ENCODE data around the gene TMTC2. TPM values are rescaled to one million over a fixed set of nuclear protein-coding genes. Genes with fewer than 3 reads are reported as not detected.

Gene TMTC2
- total RNA-seq, 1 experiment from 2014 or later, result 0.58 TPM

DNA sequence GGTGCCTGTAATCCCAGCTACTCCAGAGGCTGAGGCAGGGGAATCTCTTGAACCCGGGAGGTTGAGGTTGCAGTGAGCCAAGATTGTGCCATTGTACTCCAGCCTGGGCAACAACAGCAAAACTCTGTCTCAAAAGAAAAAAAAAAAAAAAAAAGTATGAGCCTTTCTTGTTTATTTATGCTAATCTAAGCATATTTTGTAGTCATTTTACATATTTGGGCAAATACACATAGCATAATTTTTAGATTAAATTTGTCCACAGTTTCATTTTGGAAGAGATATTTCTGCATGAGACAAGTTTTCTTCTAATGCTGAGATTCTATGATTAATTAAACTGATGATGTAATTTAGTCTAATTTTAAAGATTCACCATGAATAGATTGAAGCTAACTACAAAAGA is 494.4 kb downstream of the TMTC2 start:
- no peak for DNase-seq (ENCODE audit: low spot score)
- in situ Hi-C loops (cut with HindIII; ENCODE audit: low sequenced_read_pairs), result no loop called here

DNA sequence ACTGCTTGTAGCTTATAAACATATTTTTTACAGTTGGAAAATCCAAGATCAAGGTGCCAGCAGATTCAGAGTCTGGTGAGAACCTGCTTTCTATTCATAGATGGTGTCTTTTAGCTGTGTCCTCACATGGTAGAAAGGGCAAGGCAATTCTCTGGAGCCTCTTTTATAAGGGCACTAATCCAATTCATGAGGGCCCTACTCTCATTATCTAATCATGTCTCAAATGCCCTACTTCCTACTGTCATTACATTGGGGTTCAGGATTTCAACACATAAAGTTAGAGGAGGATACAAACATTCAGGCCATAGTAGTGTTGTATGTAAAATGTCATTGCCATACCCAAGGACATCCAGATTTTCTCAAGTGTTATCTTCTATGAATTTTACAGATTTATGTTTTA is 496.4 kb downstream of the TMTC2 start:
- no peak for DNase-seq (ENCODE audit: low spot score)
- in situ Hi-C loops (cut with HindIII; ENCODE audit: low sequenced_read_pairs), result no loop called here
